ENCODE measurements around the gene TOP3A. TPM values are rescaled to one million over a fixed set of nuclear protein-coding genes. Genes with fewer than 3 reads are reported as not detected.

Gene TOP3A
- total RNA-seq, 4 donors from 2014 or later: 18.7 to 46.4 (median 28.4) TPM

DNA sequence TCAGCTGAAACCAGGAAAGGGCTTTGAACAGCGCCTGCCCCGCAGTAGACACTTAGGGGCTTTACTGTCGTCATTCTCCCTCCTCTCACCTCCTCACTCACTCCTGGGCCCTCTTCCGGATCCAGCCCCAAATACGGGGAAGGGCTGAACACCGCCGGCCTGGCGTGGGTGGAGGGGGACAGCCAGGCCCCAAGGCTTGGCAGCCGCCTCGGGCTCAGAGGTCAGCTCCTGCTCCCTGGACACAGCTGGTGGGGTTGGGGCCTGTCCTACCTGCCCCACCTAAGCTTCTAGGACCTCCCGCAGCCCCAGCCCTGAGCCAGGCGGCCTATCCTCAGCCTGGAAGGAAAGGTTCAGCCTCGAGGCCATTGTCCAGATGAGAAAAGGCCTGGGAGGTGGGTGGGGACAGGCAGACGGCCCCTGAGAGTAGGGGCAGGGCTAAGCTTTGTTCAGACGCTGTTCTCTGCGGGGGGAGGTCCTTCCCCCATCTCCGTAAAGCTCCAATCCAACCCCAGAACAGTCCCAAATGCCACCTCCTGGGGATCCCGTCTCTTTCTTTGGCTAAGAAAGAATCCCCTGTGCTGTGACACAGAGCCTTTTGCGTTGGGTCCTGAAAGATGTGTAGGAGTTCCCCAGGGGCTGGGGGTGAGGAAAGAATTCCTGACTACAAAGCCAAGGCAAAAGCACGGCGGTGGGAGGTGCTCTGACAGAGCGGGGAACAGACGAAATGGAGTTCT is 90.2 kb downstream of the TOP3A start:
- TF ChIP-seq, protein P1, sequence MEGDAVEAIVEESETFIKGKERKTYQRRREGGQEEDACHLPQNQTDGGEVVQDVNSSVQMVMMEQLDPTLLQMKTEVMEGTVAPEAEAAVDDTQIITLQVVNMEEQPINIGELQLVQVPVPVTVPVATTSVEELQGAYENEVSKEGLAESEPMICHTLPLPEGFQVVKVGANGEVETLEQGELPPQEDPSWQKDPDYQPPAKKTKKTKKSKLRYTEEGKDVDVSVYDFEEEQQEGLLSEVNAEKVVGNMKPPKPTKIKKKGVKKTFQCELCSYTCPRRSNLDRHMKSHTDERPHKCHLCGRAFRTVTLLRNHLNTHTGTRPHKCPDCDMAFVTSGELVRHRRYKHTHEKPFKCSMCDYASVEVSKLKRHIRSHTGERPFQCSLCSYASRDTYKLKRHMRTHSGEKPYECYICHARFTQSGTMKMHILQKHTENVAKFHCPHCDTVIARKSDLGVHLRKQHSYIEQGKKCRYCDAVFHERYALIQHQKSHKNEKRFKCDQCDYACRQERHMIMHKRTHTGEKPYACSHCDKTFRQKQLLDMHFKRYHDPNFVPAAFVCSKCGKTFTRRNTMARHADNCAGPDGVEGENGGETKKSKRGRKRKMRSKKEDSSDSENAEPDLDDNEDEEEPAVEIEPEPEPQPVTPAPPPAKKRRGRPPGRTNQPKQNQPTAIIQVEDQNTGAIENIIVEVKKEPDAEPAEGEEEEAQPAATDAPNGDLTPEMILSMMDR (IDR thresholded peaks at IDR 0.05): no peak
- TF ChIP-seq POLR2A (IDR thresholded peaks at IDR 0.05): no peak
- no peak for DNase-seq (ENCODE audit: low spot score in 2 of 2)
- intact Hi-C loops (cut with DNase I; ENCODE audit: low total_unique reads): no loop called here
- 47 to 51% methylated on average over 23 of the region's 23 CpGs for WGBS, 2 donors
- no peak overlapping the region for H3K4me3 ChIP-seq (ENCODE audit: low read depth, poor library complexity, severe bottlenecking)

DNA sequence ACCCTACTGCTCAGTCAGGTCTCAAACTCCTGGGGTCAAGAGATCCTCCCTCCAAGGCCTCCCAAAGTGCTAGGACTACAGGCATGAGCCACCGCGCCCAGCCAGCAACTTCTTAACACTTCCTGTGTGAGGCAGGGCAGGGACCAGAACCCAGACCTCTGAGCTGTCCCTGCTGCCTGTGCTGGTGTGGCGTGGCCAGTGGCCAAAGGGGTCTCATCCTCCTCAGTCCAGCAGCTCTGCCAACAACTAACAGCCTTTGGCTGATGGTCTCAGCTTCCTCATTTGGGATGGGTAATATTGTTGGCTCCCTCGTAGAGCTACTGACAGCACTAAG is 90.8 kb downstream of the TOP3A start:
- no peak overlapping the region for H3K4me3 ChIP-seq (ENCODE audit: low read depth, poor library complexity, severe bottlenecking)
- TF ChIP-seq, protein P1 (IDR thresholded peaks at IDR 0.05): no peak
- TF ChIP-seq POLR2A (IDR thresholded peaks at IDR 0.05): no peak
- 80 to 86% methylated on average over 4 of the region's 4 CpGs for WGBS, 2 donors
- no peak for DNase-seq (ENCODE audit: low spot score in 2 of 2)
- intact Hi-C loops (cut with DNase I; ENCODE audit: low total_unique reads): no loop called here

Small RNA genes lying within 50 kb of the gene (microRNA-seq; reads per million reads assigned to microRNA genes)
- 0 reads per million in 2 donors for gene MIR6778 (ENCODE audit: borderline number of aligned reads in 1 of 2, borderline replicate concordance in 2 of 2)

Other genes with a start within 250 kb of the TOP3A start
- 10 to 100 TPM; 33.5 to 44.5 (median 37.4) TPM for gene DRG2, start 227.0 kb downstream of the TOP3A start, total RNA-seq
- under 1 TPM; 0.30 to 0.68 (median 0.50) TPM for gene MYO15A, start 206.2 kb downstream of the TOP3A start, total RNA-seq
- gene ALKBH5, start 131.2 kb downstream of the TOP3A start, total RNA-seq: 10 to 100 TPM; 56.0 to 87.2 (median 76.4) TPM
- gene LLGL1, start 89.4 kb downstream of the TOP3A start, total RNA-seq: 10 to 100 TPM; 24.5 to 32.7 (median 29.3) TPM
- 100 to 1,000 TPM; 202 to 292 (median 238) TPM for gene FLII, start 56.3 kb downstream of the TOP3A start, total RNA-seq
- gene MIEF2, start 54.3 kb downstream of the TOP3A start, total RNA-seq: 10 to 100 TPM; 24.3 to 57.7 (median 34.2) TPM
- gene SMCR8, start 299 bp upstream of the TOP3A start, total RNA-seq: 10 to 100 TPM; 14.0 to 23.7 (median 18.4) TPM
- gene SHMT1, start 48.6 kb upstream of the TOP3A start, total RNA-seq: 10 to 100 TPM; 49.2 to 63.8 (median 54.6) TPM
- 10 to 100 TPM in 1 of 4 donors, 1 to 10 TPM in 3; 4.4 to 19.9 (median 5.2) TPM for gene EVPLL, start 62.8 kb upstream of the TOP3A start, total RNA-seq
- gene LGALS9C, start 161.8 kb upstream of the TOP3A start, total RNA-seq: under 1 TPM in 3 of 4 donors, not detected in 1; 0.30 to 0.76 (median 0.30) TPM